Karpas-422 (cell line): ENCODE data around the gene NDUFAF2. TPM values are rescaled to one million over a fixed set of nuclear protein-coding genes. Genes with fewer than 3 reads are reported as not detected.

ENCODE experiments used
- DNase-seq: peaks from one replicate; pipeline ENCODE4 v3.0.0-alpha.2; 2015
- H2AFZ ChIP-seq: fragments of 200-600 bp; sonication (generic); 2 replicates; pipeline ENCODE4 v1.6.1; 2014; ENCODE audit warnings: antibody characterized with exemption, low read length, mixed read lengths
- H3K27ac ChIP-seq: fragments of 200-600 bp; sonication (generic); 2 replicates; pipeline ENCODE4 v1.5.1; 2014; ENCODE audit warnings: mild to moderate bottlenecking, low read length, moderate library complexity
- H3K27me3 ChIP-seq: fragments of 200-600 bp; sonication (generic); 2 replicates; pipeline ENCODE4 v1.6.1; 2014; ENCODE audit warnings: low read length, mixed read lengths
- H3K36me3 ChIP-seq: fragments of 200-600 bp; sonication (generic); 2 replicates; pipeline ENCODE4 v1.6.1; 2014; ENCODE audit warnings: low read length, mixed read lengths; ENCODE audit not compliant: insufficient read depth
- H3K4me1 ChIP-seq: fragments of 200-600 bp; sonication (generic); 2 replicates; pipeline ENCODE4 v1.6.1; 2014; ENCODE audit warnings: mild to moderate bottlenecking, low read length, mixed read lengths
- H3K4me2 ChIP-seq: fragments of 200-600 bp; sonication (generic); 2 replicates; pipeline ENCODE4 v1.6.1; 2014; ENCODE audit warnings: low read length, low read depth, mild to moderate bottlenecking; ENCODE audit not compliant: poor library complexity, severe bottlenecking
- H3K4me3 ChIP-seq: fragments of 200-600 bp; sonication (generic); 2 replicates; pipeline ENCODE4 v1.5.1; 2014; ENCODE audit warnings: mild to moderate bottlenecking, antibody characterized with exemption, low read length, mixed read lengths
- H3K79me2 ChIP-seq: fragments of 200-600 bp; sonication (generic); 2 replicates; pipeline ENCODE4 v1.6.1; 2014; ENCODE audit warnings: mild to moderate bottlenecking, low read length, mixed read lengths
- H3K9ac ChIP-seq: fragments of 200-600 bp; sonication (generic); 2 replicates; pipeline ENCODE4 v1.6.0; 2014; ENCODE audit warnings: low read length
- H3K9me2 ChIP-seq: fragments of 200-600 bp; sonication (generic), shearing (Covaris generic); replicated peaks from 2 replicates; pipeline ENCODE4 v1.6.0; 2014; ENCODE audit warnings: mild to moderate bottlenecking, low read length, moderate library complexity; ENCODE audit not compliant: insufficient read depth
- H3K9me3 ChIP-seq: fragments of 300-700, 200-600 bp; sonication (generic); 2 replicates; pipeline ENCODE4 v1.6.1; 2014; ENCODE audit warnings: low read length, mixed read lengths
- H4K20me1 ChIP-seq: fragments of 200-600 bp; sonication (generic); 2 replicates; pipeline ENCODE4 v1.6.1; 2014; ENCODE audit warnings: mild to moderate bottlenecking, antibody characterized with exemption, low read length, low read depth; ENCODE audit not compliant: insufficient read depth
- total RNA-seq: library from RNA; depleted of rRNA; stranded (reverse); fragments of >200 nt; shearing (Covaris generic); gene quantifications from 2 replicates; pipeline ENCODE4 v1.2.3, GENCODE V29; 2014; ENCODE audit warnings: low replicate concordance; rRNA removed

NDUFAF2 gene
- 46.6 and 65.3 TPM in 2 replicates for total RNA-seq

- no peaks in the 10 kb centered on the region for H4K20me1 ChIP-seq
- H2AFZ ChIP-seq = peak within 1 kb of the TSS; percentile 82
- peaks cover 12% of the 10 kb centered on the region for H3K36me3 ChIP-seq
- peaks cover 96% of the 10 kb centered on the region for H3K79me2 ChIP-seq
- H3K4me3 ChIP-seq = peak within 1 kb of the TSS; percentile 85
- DNase-seq = peak; percentile 96
- peaks cover 29% of the 10 kb centered on the region for H3K4me1 ChIP-seq
- peak within 1 kb of the TSS; percentile 90 for H3K9ac ChIP-seq
- no peaks in the 10 kb centered on the region for H3K9me2 ChIP-seq
- peak within 1 kb of the TSS; percentile 93 for H3K4me2 ChIP-seq
- H3K27me3 ChIP-seq = no peaks in the 10 kb centered on the region
- H3K27ac ChIP-seq = peak within 1 kb of the TSS; percentile 39; the same call in 1 of the 2 replicates
- H3K9me3 ChIP-seq = no peaks in the 10 kb centered on the region; the same call in 1 of the 2 replicates
Measured at GRCh38 chr5:60944904-60945812, at the start of gene NDUFAF2, which contains the start of gene ERCC8. TSS of gene NDUFAF2 (plus strand) at chr5:60945205. CDS start at chr5:60945256, 51 bp downstream. TSS of gene ERCC8 (minus strand) at chr5:60945070. CDS start at chr5:60945008, 62 bp downstream.

GRCh38 chr5:60896991-60897390, 48.0 kb upstream of the NDUFAF2 start:
- Histone ChIP-seq H3K9me2 (no peaks in the 10 kb centered on the region), H3K9ac (no peak overlapping the region), H2AFZ (no peak overlapping the region), H3K4me3 (no peak overlapping the region), H3K36me3 (peaks cover 16% of the 10 kb centered on the region), H3K27me3 (no peaks in the 10 kb centered on the region), H3K4me2 (no peak overlapping the region), H3K9me3 (no peaks in the 10 kb centered on the region), H4K20me1 (no peaks in the 10 kb centered on the region), H3K27ac (no peak overlapping the region), H3K4me1 (no peaks in the 10 kb centered on the region), H3K79me2 (no peaks in the 10 kb centered on the region)
- DNase-seq = no peak

GRCh38 chr5:60903356-60903755, 41.6 kb upstream of the NDUFAF2 start:
- no peak overlapping the region for H3K27ac ChIP-seq
- H3K9me3 ChIP-seq = no peaks in the 10 kb centered on the region
- no peak overlapping the region for H3K4me2 ChIP-seq
- H3K4me1 ChIP-seq = no peaks in the 10 kb centered on the region
- no peaks in the 10 kb centered on the region for H3K79me2 ChIP-seq
- H3K9ac ChIP-seq = no peak overlapping the region
- H3K4me3 ChIP-seq = no peak overlapping the region
- no peak overlapping the region for H2AFZ ChIP-seq
- no peaks in the 10 kb centered on the region for H4K20me1 ChIP-seq
- H3K9me2 ChIP-seq = no peaks in the 10 kb centered on the region
- H3K27me3 ChIP-seq = no peaks in the 10 kb centered on the region
- no peak for DNase-seq
- H3K36me3 ChIP-seq = peaks cover 3% of the 10 kb centered on the region; the same call in 1 of the 2 replicates

GRCh38 chr5:60916646-60917045, 28.4 kb upstream of the NDUFAF2 start:
- DNase-seq = no peak
- peaks cover 27% of the 10 kb centered on the region; the same call in 1 of the 2 replicates for H3K36me3 ChIP-seq
- H3K9ac ChIP-seq = no peak overlapping the region
- H4K20me1 ChIP-seq = no peaks in the 10 kb centered on the region
- H3K27ac ChIP-seq = no peak overlapping the region
- no peak overlapping the region for H3K4me3 ChIP-seq
- no peaks in the 10 kb centered on the region for H3K9me3 ChIP-seq
- H3K4me1 ChIP-seq = no peaks in the 10 kb centered on the region
- H3K27me3 ChIP-seq = no peaks in the 10 kb centered on the region
- H3K9me2 ChIP-seq = no peaks in the 10 kb centered on the region
- H2AFZ ChIP-seq = no peak overlapping the region
- H3K79me2 ChIP-seq = no peaks in the 10 kb centered on the region; the same call in 1 of the 2 replicates
- no peak overlapping the region for H3K4me2 ChIP-seq

GRCh38 chr5:60918466-60918865, 26.5 kb upstream of the NDUFAF2 start:
- no peaks in the 10 kb centered on the region for H3K9me3 ChIP-seq
- H3K27me3 ChIP-seq = no peaks in the 10 kb centered on the region
- H2AFZ ChIP-seq = no peak overlapping the region
- DNase-seq = no peak
- H3K9ac ChIP-seq = no peak overlapping the region
- no peaks in the 10 kb centered on the region for H3K9me2 ChIP-seq
- no peaks in the 10 kb centered on the region for H4K20me1 ChIP-seq
- H3K27ac ChIP-seq = no peak overlapping the region
- peaks cover 5% of the 10 kb centered on the region; the same call in 1 of the 2 replicates for H3K79me2 ChIP-seq
- no peak overlapping the region for H3K4me3 ChIP-seq
- no peak overlapping the region for H3K4me2 ChIP-seq
- no peaks in the 10 kb centered on the region for H3K4me1 ChIP-seq
- peaks cover 37% of the 10 kb centered on the region for H3K36me3 ChIP-seq

GRCh38 chr5:60927450-60927849, 17.6 kb upstream of the NDUFAF2 start:
- no peak overlapping the region for H2AFZ ChIP-seq
- H3K4me1 ChIP-seq = no peaks in the 10 kb centered on the region
- H3K4me3 ChIP-seq = no peak overlapping the region
- H3K9me3 ChIP-seq = no peaks in the 10 kb centered on the region
- H3K27me3 ChIP-seq = no peaks in the 10 kb centered on the region
- H3K9me2 ChIP-seq = no peaks in the 10 kb centered on the region
- no peak overlapping the region for H3K9ac ChIP-seq
- H3K4me2 ChIP-seq = no peak overlapping the region
- H4K20me1 ChIP-seq = no peaks in the 10 kb centered on the region
- no peak overlapping the region for H3K27ac ChIP-seq
- H3K36me3 ChIP-seq = peaks cover 36% of the 10 kb centered on the region
- no peak for DNase-seq
- H3K79me2 ChIP-seq = peaks cover 43% of the 10 kb centered on the region

- Histone ChIP-seq H3K36me3 (peaks cover 32% of the 10 kb centered on the region; the same call in 1 of the 2 replicates), H3K4me1 (no peaks in the 10 kb centered on the region), H2AFZ (no peak overlapping the region), H3K4me2 (no peak overlapping the region), H3K27me3 (no peaks in the 10 kb centered on the region), H3K9ac (no peak overlapping the region), H3K9me2 (no peaks in the 10 kb centered on the region), H4K20me1 (no peaks in the 10 kb centered on the region), H3K27ac (no peak overlapping the region), H3K79me2 (peaks cover 43% of the 10 kb centered on the region), H3K4me3 (no peak overlapping the region), H3K9me3 (no peaks in the 10 kb centered on the region)
- no peak for DNase-seq
Measured at GRCh38 chr5:60929024-60929423, 16.0 kb upstream of the NDUFAF2 start.

- Histone ChIP-seq H3K4me2 (peak overlapping the region; percentile 88), H3K27me3 (no peaks in the 10 kb centered on the region), H3K36me3 (peaks cover 21% of the 10 kb centered on the region), H4K20me1 (no peaks in the 10 kb centered on the region), H3K4me3 (peak overlapping the region; percentile 85), H3K4me1 (peaks cover 19% of the 10 kb centered on the region), H3K9me3 (peaks cover 3% of the 10 kb centered on the region; the same call in 1 of the 2 replicates), H2AFZ (no peak overlapping the region), H3K27ac (no peak overlapping the region), H3K9ac (peak overlapping the region; percentile 78), H3K9me2 (no peaks in the 10 kb centered on the region), H3K79me2 (peaks cover 96% of the 10 kb centered on the region)
- peak; percentile 55 for DNase-seq
Measured at GRCh38 chr5:60943624-60944023, 1.4 kb upstream of the NDUFAF2 start.
